HepG2 (cell line): ENCODE data around the gene EMC9. TPM values are rescaled to one million over a fixed set of nuclear protein-coding genes. Genes with fewer than 3 reads are reported as not detected.

Source experiments
- E2F5 ChIP-seq: sonication (generic); formaldehyde crosslinking; conservative IDR thresholded peaks from 2 replicates; pipeline ENCODE4 v1.4.0; 2020; ENCODE audit warnings: missing genetic modification reagents
- IKZF4 ChIP-seq: sonication (generic); formaldehyde crosslinking; IDR thresholded peaks from 2 replicates; pipeline ENCODE4 v1.5.1; 2020; ENCODE audit warnings: borderline replicate concordance, mild to moderate bottlenecking, low read depth, missing genetic modification reagents; ENCODE audit errors: not compliant biosample characterization
- KMT2A ChIP-seq: sonication (generic); formaldehyde crosslinking; IDR thresholded peaks from 2 replicates; pipeline ENCODE4 v1.4.0; 2020; ENCODE audit warnings: missing genetic modification reagents
- PHF20 ChIP-seq: sonication (generic); formaldehyde crosslinking; IDR thresholded peaks from 2 replicates; pipeline ENCODE4 v1.5.0; 2020; ENCODE audit warnings: mild to moderate bottlenecking, missing genetic modification reagents
- RERE ChIP-seq: IDR thresholded peaks from 2 replicates; pipeline ENCODE4 v1.6.1; 2016; ENCODE audit warnings: low read depth, missing genetic modification reagents, missing compliant biosample characterization
- RXRA ChIP-seq: sonication (generic); formaldehyde crosslinking; IDR thresholded peaks from 2 replicates; pipeline ENCODE4 v1.5.1; 2020; ENCODE audit warnings: missing genetic modification reagents
- SMAD3 ChIP-seq: sonication (generic); formaldehyde crosslinking; IDR thresholded peaks from 2 replicates; pipeline ENCODE4 v1.4.0; 2020; ENCODE audit warnings: missing genetic modification reagents
- STAT5B ChIP-seq: sonication (generic); formaldehyde crosslinking; IDR thresholded peaks from 2 replicates; pipeline ENCODE4 v1.4.0; 2020; ENCODE audit warnings: missing genetic modification reagents
- TBX2 ChIP-seq: sonication (generic); formaldehyde crosslinking; IDR thresholded peaks from 2 replicates; pipeline ENCODE4 v1.5.0; 2020; ENCODE audit warnings: missing genetic modification reagents, mild to moderate bottlenecking, borderline replicate concordance
- TFAP4 ChIP-seq: sonication (generic); IDR thresholded peaks from 2 replicates; pipeline ENCODE4 v1.6.1; 2016; ENCODE audit warnings: low read depth, borderline replicate concordance
- TOPORS ChIP-seq: sonication (generic); formaldehyde crosslinking; IDR thresholded peaks from 2 replicates; pipeline ENCODE4 v1.8.0; 2023; ENCODE audit warnings: mild to moderate bottlenecking, missing genetic modification reagents
- ZBTB42 ChIP-seq: sonication (generic); formaldehyde crosslinking; IDR thresholded peaks from 2 replicates; pipeline ENCODE4 v1.5.0; 2020; ENCODE audit warnings: mild to moderate bottlenecking, missing genetic modification reagents
- ZFP36 ChIP-seq: fragments of 150-350 bp; IDR thresholded peaks from 2 replicates; pipeline ENCODE4 v1.6.1; 2018; ENCODE audit warnings: borderline replicate concordance, low read length, low read depth; ENCODE audit not compliant: partially characterized antibody
- ZFP82 ChIP-seq: sonication (generic); formaldehyde crosslinking; IDR thresholded peaks from 2 replicates; pipeline ENCODE4 v1.5.1; 2020; ENCODE audit warnings: mild to moderate bottlenecking, missing genetic modification reagents, borderline replicate concordance
- ZMAT5 ChIP-seq: sonication (generic); formaldehyde crosslinking; IDR thresholded peaks from 2 replicates; pipeline ENCODE4 v1.5.0; 2020; ENCODE audit warnings: mild to moderate bottlenecking, low read depth, missing genetic modification reagents, borderline replicate concordance
- ZNF180 ChIP-seq: sonication (generic); formaldehyde crosslinking; IDR thresholded peaks from 2 replicates; pipeline ENCODE4 v1.4.0; 2020; ENCODE audit warnings: low read depth, missing genetic modification reagents, borderline replicate concordance
- ZNF446 ChIP-seq: sonication (generic); formaldehyde crosslinking; IDR thresholded peaks from 2 replicates; pipeline ENCODE4 v1.5.0; 2020; ENCODE audit warnings: mild to moderate bottlenecking, missing genetic modification reagents
- ZNF510 ChIP-seq: sonication (generic); formaldehyde crosslinking; IDR thresholded peaks from 2 replicates; pipeline ENCODE4 v1.4.0; 2020; ENCODE audit warnings: low read depth, mild to moderate bottlenecking, missing genetic modification reagents
- ZNF567 ChIP-seq: sonication (generic); formaldehyde crosslinking; IDR thresholded peaks from 2 replicates; pipeline ENCODE4 v1.8.1; 2023; ENCODE audit warnings: mild to moderate bottlenecking, missing genetic modification reagents, borderline replicate concordance
- ZNF576 ChIP-seq: sonication (generic); formaldehyde crosslinking; IDR thresholded peaks from 2 replicates; pipeline ENCODE4 v1.4.0; 2020; ENCODE audit warnings: mild to moderate bottlenecking, missing genetic modification reagents
- ZNF616 ChIP-seq: sonication (generic); formaldehyde crosslinking; IDR thresholded peaks from 2 replicates; pipeline ENCODE4 v1.5.0; 2020; ENCODE audit warnings: low read depth, mild to moderate bottlenecking, missing genetic modification reagents
- ZSCAN30 ChIP-seq: sonication (generic); formaldehyde crosslinking; IDR thresholded peaks from 2 replicates; pipeline ENCODE4 v1.5.0; 2020; ENCODE audit warnings: mild to moderate bottlenecking, missing genetic modification reagents
- polyA plus RNA-seq, 8 experiments: library from polyadenylated mRNA; depleted of rRNA in 3 of 8; stranded (reverse) in 7 of 8; unstranded in 1 of 8; fragments of >200 nt; fragmentation: Illumina TruSeq in 4 of 8; extraction: Trizol in 4 of 8; gene quantifications; 2 replicates each; pipeline versions ENCODE4 v1.2.1 to v1.2.3, GENCODE V29; 2011 to 2016; ENCODE audit warnings: low read depth in 4 of 8, missing spikeins in 1 of 8, mixed read lengths in 1 of 8; ENCODE audit not compliant: insufficient read depth in 1 of 8
- total RNA-seq, 5 experiments: library from RNA; depleted of rRNA; stranded (reverse); fragments of >200 nt; fragmentation: Illumina TruSeq; extraction: Trizol; gene quantifications; 2 replicates each; pipeline ENCODE4 v1.2.3, GENCODE V29; 2016; ENCODE audit warnings: low read depth in 1 of 5

EMC9 gene
- total and polyA plus RNA-seq, 2 of the 13 experiments (the other 11 are each of a cell fraction or from before 2014, with no cell fraction given): 60.5 to 78.7 TPM

- TF ChIP-seq ZNF567 (0 out of 2 replicates have a peak, but pooled peaks have one; percentile 26), TOPORS (no peak), E2F5 (no peak), ZNF180 (CRISPR knock-in tag) (0 out of 2 replicates have a peak, but pooled peaks have one; percentile 17), SMAD3 (CRISPR knock-in tag) (no peak), ZFP82 (CRISPR knock-in tag) (no peak), ZNF510 (CRISPR knock-in tag) (peak; percentile 86; the same call in 1 of the 2 replicates), STAT5B (CRISPR knock-in tag) (no peak), ZSCAN30 (CRISPR knock-in tag) (no peak), ZNF446 (CRISPR knock-in tag) (no peak), RERE (CRISPR knock-in tag) (no peak), RXRA (CRISPR knock-in tag) (no peak), ZMAT5 (CRISPR knock-in tag) (no peak), ZNF616 (no peak), KMT2A (CRISPR knock-in tag) (no peak; the same call in 1 of the 2 replicates), TBX2 (CRISPR knock-in tag) (no peak), TFAP4 (no peak), IKZF4 (no peak), ZNF576 (CRISPR knock-in tag) (no peak), PHF20 (CRISPR knock-in tag) (no peak), ZFP36 (no peak), ZBTB42 (no peak)
Observed at GRCh38 chr14:24145690-24146452, 4.5 kb upstream of the EMC9 start (continued).
